ENCODE measurements around the gene MBLAC2. TPM values are rescaled to one million over a fixed set of nuclear protein-coding genes. Genes with fewer than 3 reads are reported as not detected.

Gene MBLAC2
- total RNA-seq, 2 experiments from 2014 or later = 7.4 to 8.3 TPM

GRCh38 chr5:90434116-90434714, 40.4 kb downstream of the MBLAC2 start:
- Mint-ChIP-seq H3K4me1 (no peaks in the 10 kb centered on the region), H3K36me3 (no peaks in the 10 kb centered on the region), H3K9me3 (no peaks in the 10 kb centered on the region), H3K4me3 (no peak overlapping the region), H3K27ac (no peak overlapping the region), H3K27me3 (peaks cover 7% of the 10 kb centered on the region)
- ATAC-seq (ENCODE audit: low read depth) (peak; percentile 50), DNase-seq (peak; percentile 40)
- POLR2A ChIA-PET = no interaction called here

GRCh38 chr5:90424245-90424644, 50.3 kb downstream of the MBLAC2 start:
- Mint-ChIP-seq H3K4me3 (no peak overlapping the region), H3K4me1 (no peaks in the 10 kb centered on the region), H3K36me3 (no peaks in the 10 kb centered on the region), H3K27me3 (peaks cover 31% of the 10 kb centered on the region), H3K9me3 (no peaks in the 10 kb centered on the region), H3K27ac (no peak overlapping the region)
- DNase-seq (no peak), ATAC-seq (ENCODE audit: low read depth) (no peak)
- POLR2A ChIA-PET = no interaction called here

- H3K4me1 Mint-ChIP-seq = no peaks in the 10 kb centered on the region
- no peaks in the 10 kb centered on the region for H3K9me3 Mint-ChIP-seq
- ATAC-seq (ENCODE audit: low read depth) = no peak
- H3K27me3 Mint-ChIP-seq = peaks cover 32% of the 10 kb centered on the region
- DNase-seq = no peak
- H3K36me3 Mint-ChIP-seq = no peaks in the 10 kb centered on the region
- no peak overlapping the region for H3K27ac Mint-ChIP-seq
- no peak overlapping the region for H3K4me3 Mint-ChIP-seq
- POLR2A ChIA-PET = interaction anchor here (1.0 kb wide), 1 partner anchor 11 kb away, joined by 3 read pairs; the partner anchor contains the start of gene CETN3
Measured at GRCh38 chr5:90421136-90421535, 53.4 kb downstream of the MBLAC2 start.

- POLR2A ChIA-PET = no interaction called here
- peaks cover 26% of the 10 kb centered on the region for H3K27me3 Mint-ChIP-seq
- H3K4me1 Mint-ChIP-seq = no peaks in the 10 kb centered on the region
- DNase-seq (no peak), ATAC-seq (ENCODE audit: low read depth) (no peak)
- no peak overlapping the region for H3K27ac Mint-ChIP-seq
- no peaks in the 10 kb centered on the region for H3K36me3 Mint-ChIP-seq
- H3K4me3 Mint-ChIP-seq = no peak overlapping the region
- H3K9me3 Mint-ChIP-seq = no peaks in the 10 kb centered on the region
Measured at GRCh38 chr5:90418214-90418613, 56.4 kb downstream of the MBLAC2 start.

GRCh38 chr5:90410178-90410762, 64.3 kb downstream of the MBLAC2 start:
- POLR2A ChIA-PET = interaction anchor here (0.7 to 2.7 kb wide), 10 partner anchors 9 to 973 kb away, joined by 3 to 34 read pairs (median 4); partner anchors contain the start of genes ARRDC3, LYSMD3, MBLAC2 and POLR3G
- no peaks in the 10 kb centered on the region for H3K27me3 Mint-ChIP-seq
- H3K27ac Mint-ChIP-seq = no peak overlapping the region
- no peak for ATAC-seq (ENCODE audit: low read depth)
- H3K36me3 Mint-ChIP-seq = peaks cover 7% of the 10 kb centered on the region
- H3K4me1 Mint-ChIP-seq = peaks cover 11% of the 10 kb centered on the region
- H3K9me3 Mint-ChIP-seq = no peaks in the 10 kb centered on the region
- DNase-seq = no peak
- no peak overlapping the region for H3K4me3 Mint-ChIP-seq

- H3K27ac Mint-ChIP-seq = no peak within 1 kb of the TSS
- no peaks in the 10 kb centered on the region for H3K27me3 Mint-ChIP-seq
Measured at GRCh38 chr5:90409318-90410177, 65.0 kb downstream of the MBLAC2 start, which contains the start of gene CETN3. Gene CETN3, minus strand, starts transcription at chr5:90409756. Its CDS starts 95 bp downstream, at chr5:90409661.

GRCh38 chr5:90408571-90409317, 65.8 kb downstream of the MBLAC2 start:
- no peaks in the 10 kb centered on the region for H3K9me3 Mint-ChIP-seq
- no peaks in the 10 kb centered on the region for H3K27me3 Mint-ChIP-seq
- peaks cover 13% of the 10 kb centered on the region for H3K36me3 Mint-ChIP-seq
- H3K4me1 Mint-ChIP-seq = peaks cover 13% of the 10 kb centered on the region
- no peak overlapping the region for H3K27ac Mint-ChIP-seq
- no peak for DNase-seq
- no peak for ATAC-seq (ENCODE audit: low read depth)
- no peak overlapping the region for H3K4me3 Mint-ChIP-seq
- POLR2A ChIA-PET = interaction anchor here (1.0 to 2.7 kb wide), 5 partner anchors 8 to 974 kb away, joined by 4 to 34 read pairs (median 5); partner anchors contain the start of genes ARRDC3, LYSMD3, MBLAC2 and POLR3G

More at GRCh38 chr5:90409318-90410177, 65.0 kb downstream of the MBLAC2 start, which contains the start of gene CETN3:
- Mint-ChIP-seq H3K4me1 (peaks cover 13% of the 10 kb centered on the region), H3K4me3 (no peak within 1 kb of the TSS), H3K9me3 (no peaks in the 10 kb centered on the region), H3K36me3 (peaks cover 11% of the 10 kb centered on the region)
- ATAC-seq (ENCODE audit: low read depth) = peak; percentile 94
- peak; percentile 85 for DNase-seq
- POLR2A ChIA-PET = interaction anchor here (0.7 to 2.7 kb wide), 10 partner anchors 9 to 974 kb away, joined by 3 to 34 read pairs (median 4); partner anchors contain the start of genes ARRDC3, LYSMD3, MBLAC2 and POLR3G

Other genes with a start within 250 kb of the MBLAC2 start
- gene CETN3, start 65.0 kb downstream of the MBLAC2 start, total RNA-seq = 10 to 100 TPM; 24.3 to 28.7 TPM
- 1 to 10 TPM; 2.8 to 3.7 TPM for gene POLR3G, start 93 bp upstream of the MBLAC2 start, total RNA-seq
- 10 to 100 TPM; 21.3 to 22.0 TPM for gene LYSMD3, start 54.8 kb upstream of the MBLAC2 start, total RNA-seq
- under 1 TPM in 1 of 2 experiments, not detected in 1; 0.06 TPM for gene ADGRV1, start 84.0 kb upstream of the MBLAC2 start, total RNA-seq